HG03354 (cell line): ENCODE results near the gene MAML1.

Source experiments
- ATAC-seq: cut with Tn5 transposase; IDR thresholded peaks from one replicate; pipeline ENCODE4 v1.9.1; 2021; ENCODE audit warnings: mild to moderate bottlenecking; ENCODE audit not compliant: unreplicated experiment, poor library complexity, severe bottlenecking

Gene MAML1

DNA sequence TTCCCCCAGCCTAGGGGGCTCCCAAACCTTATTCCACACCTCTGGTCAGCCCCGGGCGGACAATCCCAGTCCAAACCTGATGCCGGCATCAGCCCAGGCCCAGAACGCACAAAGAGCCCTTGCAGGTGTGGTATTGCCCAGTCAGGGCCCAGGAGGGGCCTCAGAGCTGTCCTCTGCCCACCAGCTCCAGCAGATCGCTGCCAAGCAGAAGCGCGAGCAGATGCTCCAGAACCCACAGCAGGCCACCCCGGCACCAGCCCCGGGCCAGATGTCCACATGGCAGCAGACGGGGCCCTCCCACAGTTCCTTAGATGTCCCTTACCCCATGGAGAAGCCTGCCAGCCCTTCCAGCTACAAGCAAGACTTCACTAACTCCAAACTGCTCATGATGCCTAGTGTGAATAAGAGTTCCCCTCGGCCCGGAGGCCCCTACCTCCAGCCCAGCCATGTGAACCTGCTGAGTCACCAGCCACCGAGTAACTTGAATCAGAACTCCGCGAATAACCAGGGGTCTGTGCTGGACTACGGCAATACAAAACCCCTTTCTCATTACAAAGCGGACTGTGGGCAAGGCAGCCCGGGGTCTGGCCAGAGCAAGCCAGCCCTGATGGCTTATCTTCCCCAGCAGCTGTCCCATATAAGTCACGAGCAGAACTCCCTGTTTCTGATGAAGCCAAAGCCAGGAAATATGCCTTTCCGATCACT lies 33.6 kb downstream of the MAML1 start:
- ATAC-seq = no peak

DNA sequence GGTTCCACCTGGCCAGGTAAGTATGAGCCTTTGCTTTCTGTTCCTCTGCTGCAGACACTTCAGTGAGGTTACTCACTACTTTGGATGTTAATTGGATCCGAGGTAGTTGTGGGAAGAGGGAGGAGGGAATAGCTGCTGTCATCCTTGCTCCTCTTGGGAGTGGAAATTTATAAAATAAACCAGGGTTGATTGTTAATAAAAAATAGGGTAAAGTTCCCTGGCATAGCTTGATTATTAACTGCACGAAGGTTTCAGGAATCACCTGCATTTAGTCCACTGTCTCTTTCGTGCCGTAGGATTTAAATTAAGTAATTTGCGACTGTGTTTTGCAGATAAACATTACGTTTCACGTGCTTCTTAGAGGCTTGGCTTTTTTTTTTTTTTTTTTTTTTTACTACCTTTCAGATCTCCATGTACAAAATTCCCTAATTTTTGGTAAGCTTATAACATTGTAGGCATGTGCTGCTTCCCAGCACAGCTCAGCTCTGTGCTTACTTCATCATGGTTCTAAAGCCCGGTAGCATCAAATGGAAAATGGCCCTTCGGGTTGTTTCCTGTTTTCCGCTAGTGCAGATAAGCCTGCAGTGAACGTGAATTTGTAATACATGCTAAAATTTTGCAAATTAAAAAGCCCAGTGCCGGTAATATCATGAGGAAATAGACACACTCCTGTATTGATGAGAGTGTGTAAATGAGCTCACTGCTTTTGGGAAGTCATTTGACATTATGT lies 34.3 kb downstream of the MAML1 start:
- no peak for ATAC-seq

DNA sequence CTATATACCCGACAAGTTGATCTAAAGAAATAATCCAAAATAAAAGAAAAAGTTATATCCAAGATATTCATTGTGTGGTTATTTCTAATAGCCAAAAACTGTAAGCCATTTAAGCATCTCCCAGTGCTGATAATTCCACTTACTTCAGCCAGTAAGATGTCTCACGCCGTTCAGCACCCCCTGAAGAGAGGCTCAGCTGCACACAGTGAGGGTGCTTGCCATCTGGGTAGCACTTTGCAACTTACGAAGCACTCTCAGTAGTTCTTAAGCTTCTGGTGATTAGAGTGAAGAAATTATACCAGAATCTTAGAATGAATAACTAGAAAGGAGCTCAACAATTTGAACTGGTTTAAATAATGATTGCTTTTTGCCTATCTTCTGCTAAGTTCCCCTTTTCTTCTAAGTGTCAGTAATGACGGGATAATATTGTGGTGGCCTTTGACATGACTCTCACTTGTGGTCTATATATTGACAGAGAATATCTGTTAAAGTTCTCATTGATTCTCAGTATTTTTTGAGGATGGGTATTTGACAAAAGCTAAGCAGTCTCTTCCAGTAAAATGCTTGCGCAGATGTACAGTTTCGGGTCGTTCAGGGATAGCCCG lies 35.0 kb downstream of the MAML1 start:
- no peak for ATAC-seq

DNA sequence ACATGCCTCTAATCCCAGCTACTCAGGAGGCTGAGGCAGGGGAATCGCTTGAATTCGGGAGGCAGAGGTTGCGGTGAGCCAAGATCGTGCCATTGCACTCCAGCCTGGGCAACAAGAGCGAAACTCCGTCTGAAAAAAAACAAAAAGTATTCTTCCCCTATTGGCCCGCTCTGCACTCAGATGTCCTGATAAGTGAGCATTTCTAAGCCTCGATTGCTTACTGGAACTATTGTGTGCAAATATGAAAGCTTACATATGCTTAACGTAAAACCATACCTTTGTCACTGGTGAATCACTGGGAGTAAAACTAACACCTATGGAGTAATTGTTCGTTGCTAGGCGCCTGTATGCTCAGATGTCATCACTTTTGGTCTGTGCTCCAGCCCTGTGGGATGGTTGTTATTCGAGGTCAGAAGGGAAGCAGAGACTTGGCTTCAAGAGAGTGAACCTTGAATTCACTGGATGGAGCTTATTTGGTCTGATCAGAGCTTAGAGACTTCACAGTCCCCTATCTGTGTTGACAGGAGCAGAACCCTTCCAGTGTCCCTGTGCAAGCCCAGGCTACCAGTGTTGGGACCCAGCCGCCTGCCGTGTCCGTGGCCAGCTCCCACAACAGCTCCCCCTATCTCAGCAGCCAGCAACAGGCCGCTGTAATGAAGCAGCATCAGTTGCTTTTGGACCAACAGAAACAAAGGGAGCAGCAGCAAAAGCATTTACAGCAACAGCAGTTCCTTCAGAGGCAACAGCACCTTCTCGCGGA lies 35.9 kb downstream of the MAML1 start:
- no peak for ATAC-seq

DNA sequence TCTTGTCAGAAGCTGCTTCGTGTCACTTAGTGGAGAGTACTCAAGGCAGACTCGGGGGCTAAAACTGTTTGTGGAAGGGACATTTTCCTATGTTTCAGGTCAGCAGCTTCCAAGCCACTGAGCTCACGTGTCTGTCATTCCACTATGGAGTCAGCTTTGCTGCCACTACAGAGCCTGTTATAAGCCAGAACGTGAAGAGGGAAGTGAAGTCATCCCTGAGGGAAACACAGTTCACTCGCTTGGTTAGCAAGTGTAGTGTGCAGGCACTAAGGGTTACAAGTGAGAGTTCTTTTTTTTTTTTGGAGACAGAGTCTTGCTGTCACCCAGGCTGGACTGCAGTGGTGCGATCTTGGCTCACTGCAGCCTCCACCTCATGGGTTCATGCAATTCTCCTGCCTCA lies 36.6 kb downstream of the MAML1 start:
- no peak for ATAC-seq

DNA sequence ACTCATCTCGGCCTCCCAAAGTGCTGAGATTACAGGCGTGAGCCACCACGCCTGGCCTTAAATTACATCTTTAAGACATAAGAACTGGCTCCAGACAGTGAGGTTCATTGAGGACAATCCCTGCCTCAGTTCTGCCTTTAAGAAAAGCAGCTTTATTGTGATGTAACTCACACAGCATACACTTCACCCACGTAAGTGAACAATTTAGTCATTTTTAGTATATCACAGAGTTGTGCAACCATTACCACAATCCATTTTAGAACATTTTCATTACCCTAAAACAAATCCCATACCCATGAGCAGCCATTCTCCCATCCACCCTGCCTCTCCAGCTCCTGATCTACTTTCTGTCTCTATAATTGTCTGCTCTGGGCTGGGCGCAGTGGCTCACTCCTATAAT lies 37.2 kb downstream of the MAML1 start:
- no peak for ATAC-seq

DNA sequence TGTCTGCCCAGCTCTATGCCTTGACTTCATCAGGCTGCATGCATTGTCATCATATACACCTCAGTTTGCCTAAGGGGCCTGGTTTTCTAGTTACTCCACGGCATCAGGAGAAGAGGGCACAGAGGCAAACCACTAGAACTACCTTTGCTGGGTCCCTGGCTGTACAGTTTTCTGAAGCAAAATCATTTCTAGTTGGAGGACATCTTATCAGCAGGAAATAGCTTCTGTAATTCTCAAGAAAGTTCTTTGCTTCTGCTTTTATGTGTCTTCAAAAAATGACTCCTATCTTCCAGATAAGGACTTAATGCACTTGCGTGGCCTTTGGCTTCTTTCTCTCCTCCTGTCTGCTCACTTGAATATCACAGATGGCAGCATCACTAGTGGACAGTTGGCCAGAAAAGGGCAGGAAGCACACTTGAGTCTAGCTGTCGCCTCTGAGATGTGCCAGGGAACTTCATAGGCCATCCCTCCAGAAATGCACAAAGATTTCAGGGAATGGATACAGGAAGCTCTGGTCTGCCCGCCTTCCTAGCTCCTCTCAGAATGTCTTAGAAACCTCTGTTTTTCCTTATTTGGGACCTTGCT lies 38.8 kb downstream of the MAML1 start:
- ATAC-seq = no peak

DNA sequence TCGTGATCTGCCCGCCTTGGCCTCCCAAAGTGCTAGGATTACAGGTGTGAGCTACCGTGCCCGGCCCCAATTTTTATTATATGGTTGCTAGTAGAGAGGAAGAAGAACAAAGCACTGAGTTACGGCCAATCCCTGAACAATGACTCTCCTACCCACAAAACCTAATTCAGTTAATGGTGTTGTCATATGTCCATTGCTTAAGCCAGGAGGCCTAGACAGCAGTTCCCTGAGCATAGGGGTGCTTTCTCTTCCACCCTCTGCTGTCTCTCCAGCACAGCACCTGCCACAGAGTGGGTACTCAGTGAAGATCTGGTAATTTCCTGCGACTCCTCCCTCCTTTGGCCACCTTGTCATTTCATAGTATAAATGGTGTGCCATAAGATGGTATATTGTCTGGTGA lies 39.7 kb downstream of the MAML1 start:
- ATAC-seq = no peak

DNA sequence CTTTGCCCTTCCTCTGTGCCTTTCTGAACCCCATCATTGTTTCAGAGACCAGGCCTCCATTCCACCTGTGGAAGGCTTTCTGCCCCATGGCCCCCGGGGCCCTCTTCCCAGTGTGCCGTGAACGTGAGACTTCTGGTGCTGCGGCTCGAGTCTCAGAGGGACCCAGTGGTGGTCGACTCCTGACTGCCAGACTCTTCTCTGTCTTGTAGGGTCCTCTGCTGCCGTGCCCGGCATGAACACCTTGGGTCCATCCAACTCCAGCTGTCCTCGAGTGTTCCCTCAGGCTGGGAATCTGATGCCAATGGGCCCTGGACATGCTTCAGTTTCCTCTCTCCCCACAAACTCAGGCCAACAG lies 41.0 kb downstream of the MAML1 start:
- no peak for ATAC-seq

DNA sequence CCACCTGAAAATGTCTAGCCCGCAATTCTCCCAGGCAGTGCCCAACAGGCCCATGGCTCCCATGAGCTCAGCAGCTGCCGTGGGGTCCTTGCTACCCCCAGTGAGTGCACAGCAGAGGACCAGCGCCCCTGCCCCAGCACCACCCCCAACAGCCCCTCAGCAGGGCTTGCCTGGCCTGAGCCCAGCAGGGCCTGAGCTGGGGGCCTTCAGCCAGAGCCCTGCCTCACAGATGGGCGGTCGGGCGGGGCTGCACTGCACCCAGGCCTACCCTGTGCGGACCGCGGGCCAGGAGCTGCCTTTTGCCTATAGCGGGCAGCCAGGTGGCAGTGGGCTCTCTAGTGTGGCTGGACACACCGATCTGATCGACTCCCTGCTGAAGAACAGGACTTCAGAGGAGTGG lies 41.8 kb downstream of the MAML1 start:
- no peak for ATAC-seq

DNA sequence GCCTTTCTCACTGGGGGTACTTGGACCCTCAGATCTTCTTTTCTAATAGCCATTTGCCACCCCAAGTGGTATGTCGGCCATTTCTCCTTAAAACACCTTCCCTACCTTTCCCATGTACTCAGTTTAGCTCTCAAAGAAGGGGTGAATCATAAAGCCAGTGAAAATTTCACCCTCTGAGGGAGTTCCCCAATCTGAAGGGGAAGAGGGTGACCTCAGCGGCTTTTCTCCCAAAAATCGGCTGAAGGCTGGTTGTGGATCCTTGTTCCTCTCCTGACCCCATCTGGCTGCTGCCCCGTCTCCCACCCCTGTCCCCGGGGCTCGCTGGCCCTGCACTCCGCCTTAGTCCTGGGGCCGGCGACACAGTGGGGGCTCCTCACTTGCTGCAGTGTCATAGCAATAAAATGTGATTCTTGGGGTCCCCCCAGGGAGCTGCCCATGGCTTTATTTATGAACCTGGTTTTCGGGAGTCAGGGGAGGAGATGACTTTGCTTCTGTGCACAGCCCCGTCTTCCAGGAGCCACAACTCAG lies 43.9 kb downstream of the MAML1 start:
- ATAC-seq = no peak

DNA sequence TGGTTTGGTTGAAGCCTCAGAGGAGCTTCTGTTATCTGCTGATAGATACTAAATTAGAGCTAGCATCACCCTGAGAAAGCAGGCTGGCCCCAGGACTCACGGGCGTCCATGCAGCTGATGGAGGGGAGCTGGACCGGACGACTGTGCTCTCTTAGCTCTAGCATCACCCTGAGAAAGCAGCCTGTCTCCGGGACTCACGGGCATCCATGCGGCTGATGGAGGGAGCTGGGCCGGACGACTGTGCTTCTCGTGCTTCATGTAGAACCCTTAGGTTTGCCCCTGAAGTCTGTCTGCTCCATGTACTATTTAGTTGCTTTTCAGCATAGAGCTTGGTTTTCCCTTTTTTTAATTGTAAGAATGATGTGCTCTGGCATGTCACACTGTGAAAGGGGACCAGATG lies 44.8 kb downstream of the MAML1 start:
- no peak for ATAC-seq

DNA sequence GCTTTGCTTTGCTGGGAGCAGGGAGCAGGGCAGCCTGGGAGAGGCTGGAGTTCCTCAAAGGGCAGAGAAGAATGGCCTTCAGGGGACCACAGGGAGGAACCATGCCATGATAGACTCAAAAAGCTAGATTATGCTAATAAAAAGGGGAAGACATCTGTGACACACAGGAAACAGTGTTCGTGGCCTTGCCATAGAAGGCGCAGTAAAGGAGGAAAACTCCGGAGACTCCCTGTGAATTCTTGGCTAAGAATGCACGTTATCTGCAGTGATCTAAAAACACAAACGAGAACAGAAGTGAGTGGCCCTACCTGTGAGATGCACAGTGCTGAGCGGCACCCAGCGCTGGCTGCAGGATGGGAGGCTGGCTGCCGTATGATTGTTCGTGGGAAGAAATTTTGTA lies 45.3 kb downstream of the MAML1 start:
- ATAC-seq = no peak

DNA sequence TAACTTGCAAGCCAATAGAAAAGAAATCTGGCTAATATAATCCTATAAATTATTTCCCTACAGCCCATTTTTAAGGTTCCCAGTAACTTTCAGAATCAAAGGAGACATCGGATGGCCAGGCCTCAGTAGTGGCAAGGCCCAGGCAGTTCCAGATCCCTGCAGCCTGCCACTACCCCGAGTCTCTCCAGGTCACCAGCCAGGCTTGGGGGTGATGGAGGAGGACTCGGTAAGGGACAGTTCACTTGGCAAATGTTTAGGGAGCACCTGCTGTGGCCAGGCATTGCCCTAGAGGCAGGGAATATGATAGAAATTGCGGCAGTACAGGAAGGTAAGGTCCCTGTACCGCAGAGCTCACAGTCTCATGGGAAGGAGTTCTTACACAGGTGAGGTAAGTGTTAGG lies 46.0 kb downstream of the MAML1 start:
- ATAC-seq = no peak

DNA sequence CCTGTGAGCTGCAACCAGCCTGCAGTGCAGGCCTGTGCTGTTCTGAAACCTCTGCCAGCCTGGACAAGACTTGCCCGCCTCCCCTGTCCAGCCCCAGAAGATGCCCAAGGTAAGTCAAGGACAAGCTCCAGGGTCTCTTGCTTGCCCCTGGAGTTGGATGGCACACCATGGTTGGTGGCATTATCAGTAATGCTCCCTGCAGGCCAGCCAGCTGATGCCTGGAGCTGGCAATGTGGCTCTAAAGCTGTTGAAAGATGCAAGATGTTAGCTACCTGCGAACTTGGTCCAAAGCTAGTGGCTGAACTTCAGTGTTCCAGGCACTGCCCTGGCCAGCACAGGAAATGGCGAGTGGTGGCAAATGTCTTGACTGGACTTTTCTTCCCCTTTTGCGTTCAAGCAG lies 47.2 kb downstream of the MAML1 start:
- ATAC-seq = no peak

DNA sequence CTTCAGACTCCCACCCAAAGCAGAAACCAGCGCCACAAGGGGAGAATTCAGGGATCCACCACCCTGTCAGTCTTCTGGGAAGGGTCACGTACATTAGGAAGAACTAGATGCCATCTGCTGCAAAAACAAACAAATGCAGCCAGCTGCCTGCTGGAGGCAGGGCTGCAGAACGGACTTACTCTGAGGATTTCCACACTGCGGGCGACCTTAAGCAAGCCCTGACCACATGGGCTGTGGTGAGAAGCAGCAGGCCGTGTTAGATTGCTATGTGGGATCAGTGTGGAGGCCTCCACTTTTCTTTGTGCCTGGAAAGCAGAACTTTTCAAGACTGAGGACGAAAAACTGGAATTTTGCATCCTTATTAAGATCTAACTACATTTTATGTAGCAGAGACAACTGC lies 47.7 kb downstream of the MAML1 start:
- ATAC-seq = no peak

DNA sequence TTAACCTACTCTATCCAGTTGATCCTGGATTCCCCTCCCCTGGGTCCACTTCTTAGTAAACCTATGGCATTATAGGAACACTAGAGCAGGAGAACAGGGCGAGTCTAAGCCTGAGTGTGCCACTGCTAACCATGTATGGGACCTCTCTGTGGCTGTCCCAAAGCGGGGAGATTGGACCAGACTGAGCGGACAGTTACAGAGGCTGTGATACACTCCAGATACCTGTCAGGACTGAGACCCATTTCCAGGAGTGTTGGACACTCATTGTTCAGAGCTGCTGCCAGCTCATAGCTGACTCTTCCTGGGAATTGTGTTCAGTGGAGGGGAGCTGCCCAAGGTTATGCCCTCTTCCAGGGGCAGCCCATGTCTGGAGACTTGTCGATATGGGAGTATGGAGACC lies 49.2 kb downstream of the MAML1 start:
- no peak for ATAC-seq

DNA sequence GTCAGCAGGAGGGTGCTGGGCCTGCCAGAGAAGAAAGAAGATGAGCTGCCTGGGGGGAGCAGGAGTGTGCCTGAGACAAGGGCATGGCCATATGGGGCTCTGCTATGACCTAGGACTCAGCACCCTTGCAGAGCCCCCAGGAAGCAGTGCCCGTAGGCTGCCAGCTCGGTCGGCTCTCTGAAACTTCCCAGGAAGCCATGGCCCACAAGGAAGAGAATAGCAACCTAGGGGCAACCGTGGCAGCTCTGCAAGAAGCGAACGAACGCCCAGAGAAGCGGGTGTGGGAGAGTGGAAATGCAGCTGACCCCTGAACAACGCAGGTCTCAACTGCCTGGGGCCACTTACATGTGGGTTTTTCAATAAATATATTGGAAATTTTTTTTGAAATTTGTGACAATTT lies 50.5 kb downstream of the MAML1 start:
- no peak for ATAC-seq

DNA sequence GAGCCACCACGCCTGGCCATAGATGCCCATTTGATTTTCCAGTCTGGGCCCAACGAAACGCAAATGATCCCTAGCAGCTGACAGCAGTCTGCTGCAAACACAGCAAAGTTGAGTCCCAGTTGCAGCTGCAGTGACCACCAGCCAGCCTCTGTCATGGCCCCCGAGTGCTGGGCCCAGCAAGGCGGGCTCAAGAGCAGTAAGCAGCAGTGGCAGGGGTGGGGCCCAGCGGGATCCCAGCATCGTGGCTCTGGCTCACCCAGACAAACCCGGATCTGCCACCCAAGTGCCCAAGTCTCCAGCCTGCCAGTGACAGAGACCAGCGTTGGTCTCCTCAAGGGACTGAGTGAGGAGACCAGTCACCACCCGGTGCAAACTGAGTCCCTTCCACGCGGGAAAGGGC lies 54.2 kb downstream of the MAML1 start:
- no peak for ATAC-seq

DNA sequence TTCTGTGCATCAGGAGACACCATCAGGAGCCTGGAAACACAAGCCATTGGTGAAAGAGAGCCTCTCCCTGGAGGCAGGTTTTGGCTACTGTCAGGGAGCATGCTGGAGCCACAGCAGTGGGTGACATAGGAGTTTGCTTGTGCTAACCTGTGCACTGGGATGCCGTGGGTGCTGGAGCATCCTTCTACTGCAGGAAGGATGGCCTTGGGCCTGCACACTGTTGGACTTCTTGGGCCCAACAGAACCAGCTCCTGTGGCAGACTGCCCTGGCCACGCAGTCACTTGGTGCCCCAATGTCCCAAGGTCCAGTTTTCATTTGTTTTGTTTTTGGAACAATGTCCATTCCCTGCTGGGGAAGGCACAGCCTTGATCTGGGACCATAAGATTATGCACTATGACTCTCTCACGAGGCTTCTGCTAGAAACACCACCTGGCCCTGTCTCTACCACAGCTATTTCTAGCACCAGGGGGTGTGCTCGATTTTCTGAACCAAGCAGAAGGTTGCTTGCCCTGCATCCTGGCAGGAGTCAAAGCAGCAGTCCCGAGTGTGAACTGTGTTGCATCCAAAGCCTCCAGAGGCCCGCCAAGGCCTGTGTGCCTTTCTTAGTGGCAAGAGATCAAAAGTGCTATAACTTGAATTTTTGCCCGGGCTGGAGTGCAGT lies 55.7 kb downstream of the MAML1 start:
- ATAC-seq = no peak
